Cardiac fibroblast (primary cell): ENCODE data around the gene C1R.
A peak's percentile ranks its signal among the peaks of the same experiment; 100 is the strongest.
"Not testable (repeated sequence)": the region's sequence is repeated elsewhere in the genome, so short reads cannot be mapped to it uniquely, and the experiment has no call there.

Experiments used
- DNase-seq, 2 donors: peaks; one replicate each; pipeline versions ENCODE4 v3.0.0 to v3.0.0-alpha.2; 2010; ENCODE audit warnings: low read depth in 2 of 2
- H3K4me3 ChIP-seq, 2 donors: replicated peaks in 1 of 2; 1 replicate in 1 of 2; 2 replicates in 1 of 2; pipeline ENCODE4 v1.5.1; 2011; ENCODE audit warnings: low read depth in 2 of 2, low read length in 2 of 2, mild to moderate bottlenecking in 2 of 2, moderate library complexity in 1 of 2
- CTCF ChIP-seq: IDR thresholded peaks from one replicate; pipeline ENCODE4 v1.5.1; 2011; ENCODE audit warnings: low read depth, mild to moderate bottlenecking, low read length, inconsistent platforms

The C1R gene

GRCh38 chr12:7045913-7046312 lies 46.3 kb downstream of the C1R start:
- TF ChIP-seq CTCF: no peak

GRCh38 chr12:7042842-7043241 lies 49.4 kb downstream of the C1R start:
- H3K4me3 ChIP-seq: no peak overlapping the region
- peak; percentile 64 to 66 for DNase-seq
- peak; percentile 50 for TF ChIP-seq CTCF

More at GRCh38 chr12:7045913-7046312, 46.3 kb downstream of the C1R start:
- H3K4me3 ChIP-seq: no peak overlapping the region
- peak in 1 of 2 donors; percentile 15 for DNase-seq

GRCh38 chr12:7039403-7039802 lies 52.8 kb downstream of the C1R start:
- TF ChIP-seq CTCF: no peak

GRCh38 chr12:7038591-7038990 lies 53.7 kb downstream of the C1R start:
- no peak for TF ChIP-seq CTCF
- H3K4me3 ChIP-seq: no peak overlapping the region
- no peak for DNase-seq

More at GRCh38 chr12:7039403-7039802, 52.8 kb downstream of the C1R start:
- DNase-seq: no peak
- no peak overlapping the region for H3K4me3 ChIP-seq

- not testable (repeated sequence) for DNase-seq, H3K4me3 ChIP-seq
These were observed 54.8 kb downstream of the C1R start for GRCh38 chr12:7037411-7037810.

GRCh38 chr12:7035463-7035862 lies 56.8 kb downstream of the C1R start:
- TF ChIP-seq CTCF: no peak
- H3K4me3 ChIP-seq: no peak overlapping the region
- no peak for DNase-seq

GRCh38 chr12:7034464-7034863 lies 57.8 kb downstream of the C1R start:
- no peak overlapping the region for H3K4me3 ChIP-seq
- DNase-seq: no peak
- no peak for TF ChIP-seq CTCF
